Tibial nerve (tissue), 4 donors: ENCODE data around the gene BTF3L4.

Source experiments
- EP300 ChIP-seq, 2 donors: sonication (generic); formaldehyde crosslinking; IDR thresholded peaks; one replicate each; pipeline ENCODE4 v1.6.1; 2017; ENCODE audit warnings: antibody characterized with exemption in 2 of 2, mild to moderate bottlenecking in 1 of 2
- POLR2A ChIP-seq, 2 donors: fragments of 450-650 bp; IDR thresholded peaks; one replicate each; pipeline ENCODE4 v1.6.1; 2017; ENCODE audit warnings: antibody characterized with exemption in 2 of 2, mild to moderate bottlenecking in 2 of 2, moderate library complexity in 2 of 2
- TF ChIP-seq, protein P1 (sequence below), 5 experiments: fragments of 200-600 bp in 3 of 5; fragments of 450-650 bp in 2 of 5; sonication (generic) in 3 of 5; IDR thresholded peaks; one replicate each; pipeline ENCODE4 v1.5.1; 2016 to 2019; ENCODE audit warnings: antibody characterized with exemption in 5 of 5, mild to moderate bottlenecking in 3 of 5, moderate library complexity in 2 of 5

DNA sequence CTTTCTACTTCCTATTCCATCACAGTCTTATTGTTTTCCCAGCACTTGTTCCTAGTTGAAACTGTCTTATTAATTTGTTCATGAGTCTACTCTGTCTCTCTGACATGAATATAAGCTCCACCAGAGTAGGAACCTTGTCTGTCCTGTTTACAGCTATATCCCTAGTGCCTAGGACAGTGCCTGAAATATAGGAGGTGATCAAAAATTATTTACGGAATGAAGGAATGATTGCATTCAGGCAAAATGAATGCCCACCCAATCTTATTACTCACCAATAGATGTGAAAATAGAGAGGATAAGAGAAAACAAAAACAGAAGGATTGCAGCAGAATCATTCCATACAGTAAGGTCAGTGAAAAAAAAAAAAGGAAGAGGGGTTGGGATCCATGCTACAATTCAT lies 2.2 kb upstream of the BTF3L4 start:
- TF ChIP-seq, protein P1, sequence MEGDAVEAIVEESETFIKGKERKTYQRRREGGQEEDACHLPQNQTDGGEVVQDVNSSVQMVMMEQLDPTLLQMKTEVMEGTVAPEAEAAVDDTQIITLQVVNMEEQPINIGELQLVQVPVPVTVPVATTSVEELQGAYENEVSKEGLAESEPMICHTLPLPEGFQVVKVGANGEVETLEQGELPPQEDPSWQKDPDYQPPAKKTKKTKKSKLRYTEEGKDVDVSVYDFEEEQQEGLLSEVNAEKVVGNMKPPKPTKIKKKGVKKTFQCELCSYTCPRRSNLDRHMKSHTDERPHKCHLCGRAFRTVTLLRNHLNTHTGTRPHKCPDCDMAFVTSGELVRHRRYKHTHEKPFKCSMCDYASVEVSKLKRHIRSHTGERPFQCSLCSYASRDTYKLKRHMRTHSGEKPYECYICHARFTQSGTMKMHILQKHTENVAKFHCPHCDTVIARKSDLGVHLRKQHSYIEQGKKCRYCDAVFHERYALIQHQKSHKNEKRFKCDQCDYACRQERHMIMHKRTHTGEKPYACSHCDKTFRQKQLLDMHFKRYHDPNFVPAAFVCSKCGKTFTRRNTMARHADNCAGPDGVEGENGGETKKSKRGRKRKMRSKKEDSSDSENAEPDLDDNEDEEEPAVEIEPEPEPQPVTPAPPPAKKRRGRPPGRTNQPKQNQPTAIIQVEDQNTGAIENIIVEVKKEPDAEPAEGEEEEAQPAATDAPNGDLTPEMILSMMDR (IDR thresholded peaks at IDR 0.05) = no peak
- TF ChIP-seq POLR2A (IDR thresholded peaks at IDR 0.05) (no peak), EP300 (IDR thresholded peaks at IDR 0.05) (no peak)
